DMS114 treated with DMSO at 0.1 percent for 48 hours (cell line): ENCODE data around the gene GAS7.
"Not testable (repeated sequence)": the region's sequence is repeated elsewhere in the genome, so short reads cannot be mapped to it uniquely, and the experiment has no call there.

ENCODE experiments used
- DNase-seq: peaks from one replicate; lab custom pipeline; 2025; ENCODE audit not compliant: unreplicated experiment; lab: John Stamatoyannopoulos, UW

GAS7 gene

GRCh38 chr17:10114931-10115535 is 83.4 kb downstream of the GAS7 start:
- no peak for DNase-seq

- DNase-seq = no peak
These were observed 85.4 kb downstream of the GAS7 start for GRCh38 chr17:10112962-10113361.

- no peak for DNase-seq
These were observed 86.4 kb downstream of the GAS7 start for GRCh38 chr17:10111907-10112452.

GRCh38 chr17:10109146-10109545 is 89.3 kb downstream of the GAS7 start:
- no peak for DNase-seq

GRCh38 chr17:10107316-10108165 is 90.9 kb downstream of the GAS7 start:
- no peak for DNase-seq

GRCh38 chr17:10106067-10106466 is 92.3 kb downstream of the GAS7 start:
- DNase-seq = no peak

- no peak for DNase-seq
These were observed 92.8 kb downstream of the GAS7 start for GRCh38 chr17:10105513-10106001.

- DNase-seq = no peak
These were observed 94.7 kb downstream of the GAS7 start for GRCh38 chr17:10103712-10104111.

GRCh38 chr17:10102817-10103216 is 95.6 kb downstream of the GAS7 start:
- DNase-seq = no peak

- no peak for DNase-seq
These were observed 99.3 kb downstream of the GAS7 start for GRCh38 chr17:10099051-10099571.

GRCh38 chr17:10096596-10096995 is 101.8 kb downstream of the GAS7 start:
- no peak for DNase-seq

- not testable (repeated sequence) for DNase-seq
These were observed 103.1 kb downstream of the GAS7 start for GRCh38 chr17:10095295-10095694.

GRCh38 chr17:10094797-10095196 is 103.6 kb downstream of the GAS7 start:
- no peak for DNase-seq

GRCh38 chr17:10092595-10092994 is 105.8 kb downstream of the GAS7 start:
- no peak for DNase-seq

GRCh38 chr17:10091046-10091445 is 107.4 kb downstream of the GAS7 start:
- DNase-seq = no peak

GRCh38 chr17:10089196-10089804 is 109.1 kb downstream of the GAS7 start:
- DNase-seq = no peak

GRCh38 chr17:10088444-10088843 is 110.0 kb downstream of the GAS7 start:
- no peak for DNase-seq

GRCh38 chr17:10087355-10087754 is 111.1 kb downstream of the GAS7 start:
- DNase-seq = no peak

- DNase-seq = no peak
These were observed 114.5 kb downstream of the GAS7 start for GRCh38 chr17:10083864-10084263.

- no peak for DNase-seq
These were observed 115.6 kb downstream of the GAS7 start for GRCh38 chr17:10082795-10083194.

GRCh38 chr17:10081571-10082169 is 116.7 kb downstream of the GAS7 start:
- no peak for DNase-seq
